K562 (cell line): ENCODE data around the gene SVOP. TPM values are rescaled to one million over a fixed set of nuclear protein-coding genes. Genes with fewer than 3 reads are reported as not detected.

Experiments used
- BCL6 ChIP-seq: fragments of 250-450 bp; sonication (Bioruptor Pico); IDR thresholded peaks from 2 replicates; pipeline ENCODE4 v1.4.0; 2020
- BRF2 ChIP-seq: IDR thresholded peaks from 3 replicates; pipeline ENCODE4 v1.6.1; 2011; ENCODE audit warnings: borderline replicate concordance, mild to moderate bottlenecking; ENCODE audit not compliant: insufficient read length, insufficient read depth
- CBFA2T2 ChIP-seq: fragments of 450-650 bp; conservative IDR thresholded peaks from 2 replicates; pipeline ENCODE4 v1.6.1; 2017; ENCODE audit warnings: mild to moderate bottlenecking
- DLX4 ChIP-seq: fragments of 250-450 bp; sonication (Bioruptor Pico); IDR thresholded peaks from 2 replicates; pipeline ENCODE4 v1.6.1; 2021; ENCODE audit warnings: mild to moderate bottlenecking
- ETS2 ChIP-seq: IDR thresholded peaks from 2 replicates; pipeline ENCODE4 v1.6.1; 2016; ENCODE audit warnings: borderline replicate concordance, missing genetic modification characterization, mild to moderate bottlenecking, moderate library complexity, missing compliant biosample characterization; ENCODE audit not compliant: poor library complexity, severe bottlenecking
- FOXA1 ChIP-seq: fragments of 450-650 bp; IDR thresholded peaks from 2 replicates; pipeline ENCODE4 v1.6.1; 2016; ENCODE audit warnings: mild to moderate bottlenecking, borderline replicate concordance
- HOXB6 ChIP-seq: fragments of 250-450 bp; sonication (Bioruptor Pico); IDR thresholded peaks from 2 replicates; pipeline ENCODE4 v1.5.1; 2022; ENCODE audit warnings: mild to moderate bottlenecking, borderline replicate concordance
- MAFK ChIP-seq: IDR thresholded peaks from 2 replicates; pipeline ENCODE4 v1.6.1; 2011; ENCODE audit warnings: low read length, improper control_type of control experiment
- MNT ChIP-seq, 2 experiments: fragments of 450-650 bp; conservative IDR thresholded peaks; 2 replicates each; pipeline ENCODE4 v1.6.1; 2017; ENCODE audit warnings: mild to moderate bottlenecking in 2 of 2, moderate library complexity in 2 of 2
- MTF1 ChIP-seq: fragments of 250-450 bp; sonication (Bioruptor Pico); IDR thresholded peaks from 2 replicates; pipeline ENCODE4 v1.9.0; 2021; ENCODE audit warnings: moderate library complexity, mild to moderate bottlenecking, inconsistent platforms, borderline replicate concordance
- PBX2 ChIP-seq, 2 experiments: IDR thresholded peaks in 1 of 2; conservative IDR thresholded peaks in 1 of 2; 2 replicates each; pipeline ENCODE4 v1.6.1; 2016; ENCODE audit warnings: low read depth in 2 of 2, mild to moderate bottlenecking in 1 of 2, missing compliant biosample characterization in 1 of 2, missing genetic modification characterization in 1 of 2, moderate library complexity in 1 of 2
- SNRNP70 ChIP-seq: fragments of 200-400 bp; formaldehyde crosslinking; optimal IDR thresholded peaks from 2 replicates; pipeline ENCODE3; 2017; ENCODE audit warnings: low read depth, low read length
- ZNF224 ChIP-seq: sonication (generic); formaldehyde crosslinking; IDR thresholded peaks from 2 replicates; pipeline ENCODE4 v1.8.0; 2022; ENCODE audit warnings: mild to moderate bottlenecking, missing genetic modification reagents
- ZNF239 ChIP-seq: fragments of 250-450 bp; sonication (Bioruptor Pico); IDR thresholded peaks from 2 replicates; pipeline ENCODE4 v1.4.0; 2020; ENCODE audit warnings: mild to moderate bottlenecking
- ZNF395 ChIP-seq: fragments of 200-800 bp; sonication (Bioruptor generic); IDR thresholded peaks from 2 replicates; pipeline ENCODE4 v1.6.1; 2017; ENCODE audit warnings: missing genetic modification characterization, missing compliant biosample characterization
- ZNF740 ChIP-seq, 3 experiments: fragments of 200-800 bp in 1 of 3; sonication (Bioruptor generic) in 1 of 3; sonication (generic) in 1 of 3; formaldehyde crosslinking in 1 of 3; IDR thresholded peaks; 2 replicates each; pipeline versions ENCODE4 v1.6.1 to v1.8.0; 2016 to 2022; ENCODE audit warnings: mild to moderate bottlenecking in 2 of 3, missing compliant biosample characterization in 2 of 3, missing genetic modification characterization in 2 of 3, missing genetic modification reagents in 1 of 3
- polyA plus RNA-seq, 8 experiments: library from polyadenylated mRNA; depleted of rRNA in 4 of 8; stranded (reverse) in 5 of 8; unstranded in 3 of 8; fragments of >200 nt; fragmentation: Nextera tagmentation in 2 of 8; fragmentation: Illumina TruSeq in 1 of 8; extraction: Ambion mirVana in 2 of 8; extraction: Trizol in 1 of 8; gene quantifications; 2 replicates each; pipeline versions ENCODE4 v1.2.1 to v1.2.3, GENCODE V29; 2011 to 2014; ENCODE audit warnings: inconsistent platforms in 1 of 8, missing spikeins in 1 of 8
- total RNA-seq, 7 experiments: library from RNA; depleted of rRNA in 6 of 7; stranded (reverse); fragments of >200 nt in 6 of 7; fragmentation: Illumina TruSeq in 2 of 7; extraction: Trizol in 2 of 7; gene quantifications; 2 replicates each; pipeline versions ENCODE4 v1.2.1 to v1.2.3, GENCODE V29; 2011 to 2021; ENCODE audit warnings: low replicate concordance in 1 of 7

Gene SVOP
- total and polyA plus RNA-seq, 9 of the 15 experiments (the other 6 are each of a cell fraction or from before 2014, with no cell fraction given), result 0.01 to 0.09 (median 0.06) TPM; not detected in 1

GRCh38 chr12:108982621-108983219 is 38.1 kb downstream of the SVOP start (continued):
- TF ChIP-seq PBX2 (CRISPR knock-in tag; IDR thresholded peaks at IDR 0.05; ENCODE audit: low read depth) (no peak), PBX2 (tag; conservative IDR thresholded peaks at IDR 0.05; ENCODE audit: low read depth) (no peak), ZNF239 (CRISPR knock-in tag) (no peak), ZNF740 (CRISPR knock-in tag; IDR thresholded peaks at IDR 0.05) (no peak), ZNF740 (tag; IDR thresholded peaks at IDR 0.05) (no peak), ZNF395 (CRISPR knock-in tag) (no peak), SNRNP70 (no peak), BCL6 (CRISPR knock-in tag) (no peak), FOXA1 (no peak), MTF1 (CRISPR knock-in tag) (no peak), BRF2 (no peak), MNT (conservative IDR thresholded peaks at IDR 0.05) (no peak), ETS2 (tag) (no peak), CBFA2T2 (no peak), ZNF224 (CRISPR knock-in tag) (no peak), HOXB6 (CRISPR knock-in tag) (no peak), DLX4 (no peak), MAFK (no peak)
